A549 (cell line): ENCODE results near the gene HDAC1. TPM values are rescaled to one million over a fixed set of nuclear protein-coding genes. Genes with fewer than 3 reads are reported as not detected.

Experiments
- ATAC-seq, 2 experiments: fragments of 200-7000 bp in 1 of 2; fragments of >200 bp in 1 of 2; cut with Nextera tagmentation in 1 of 2; cut with Tn5 transposase in 1 of 2; 3 replicates each; pipeline versions ENCODE4 v1.8.0 to v1.9.1; 2018 to 2020; ENCODE audit warnings: mild to moderate bottlenecking in 1 of 2, moderate library complexity in 1 of 2
- CTCF ChIA-PET: fragments of 300-600 bp; sonication (Branson Sonifier 250); formaldehyde crosslinking; extraction: SDS; loops from one replicate; lab custom pipeline; 2021; ENCODE audit warnings: antibody characterized with exemption, inconsistent platforms; lab: Yijun Ruan, JAX
- POLR2A ChIA-PET: fragments of 350-600 bp; formaldehyde crosslinking; extraction: SDS; loops from one replicate; lab custom pipeline; 2021; ENCODE audit warnings: antibody characterized with exemption, inconsistent platforms; lab: Yijun Ruan, JAX
- DNase-seq, 2 experiments: peaks; one replicate each; pipeline versions ENCODE4 v3.0.0 to v3.0.0-alpha.2; 2011 to 2016; ENCODE audit warnings: low read depth in 1 of 2, low spot score in 1 of 2
- FAIRE-seq: peaks from 2 replicates; lab custom pipeline; 2011; peaks lifted over from hg19 to GRCh38; lab: Jason Lieb, UNC
- H3K27ac ChIP-seq, 2 experiments: fragments of >200 bp; sonication (Bioruptor Twin); formaldehyde crosslinking; 3 replicates each; pipeline ENCODE4 v1.5.1; 2016 to 2017
- H3K4me1 ChIP-seq: fragments of >200 bp; sonication (Bioruptor Twin); formaldehyde crosslinking; 3 replicates; pipeline ENCODE4 v1.6.1; 2016
- H3K4me2 ChIP-seq: fragments of >200 bp; sonication (Bioruptor Twin); formaldehyde crosslinking; 3 replicates; pipeline ENCODE4 v1.6.1; 2016
- H3K4me3 ChIP-seq: fragments of >200 bp; sonication (Bioruptor Twin); formaldehyde crosslinking; 3 replicates; pipeline ENCODE4 v1.5.1; 2016
- H3K9me3 ChIP-seq: fragments of >200 bp; sonication (Bioruptor Twin); formaldehyde crosslinking; 3 replicates; pipeline ENCODE4 v1.6.1; 2016
- ATOH8 ChIP-seq: fragments of 250-450 bp; sonication (Bioruptor Pico); IDR thresholded peaks from 2 replicates; pipeline ENCODE4 v1.5.0; 2020; ENCODE audit warnings: low read depth, mild to moderate bottlenecking, moderate library complexity
- CEBPB ChIP-seq, 2 experiments: fragments of >200 bp in 1 of 2; sonication (Bioruptor Twin) in 1 of 2; formaldehyde crosslinking in 1 of 2; IDR thresholded peaks; 2 replicates each; pipeline ENCODE4 v1.6.1; 2012 to 2016
- CHD2 ChIP-seq: fragments of 150-350 bp; IDR thresholded peaks from 2 replicates; pipeline ENCODE4 v1.6.1; 2014; ENCODE audit warnings: low read length; ENCODE audit not compliant: partially characterized antibody
- ELK1 ChIP-seq: fragments of 150-350 bp; IDR thresholded peaks from 2 replicates; pipeline ENCODE4 v1.6.1; 2014; ENCODE audit warnings: low read depth, mild to moderate bottlenecking, low read length
- HES2 ChIP-seq: fragments of >200 bp; sonication (Bioruptor Twin); formaldehyde crosslinking; IDR thresholded peaks from 2 replicates; pipeline ENCODE4 v1.6.1; 2016
- HOXB13 ChIP-seq: fragments of 250-450 bp; sonication (Bioruptor Pico); IDR thresholded peaks from 2 replicates; pipeline ENCODE4 v1.5.0; 2020; ENCODE audit warnings: low read depth, mild to moderate bottlenecking, moderate library complexity
- MAFK ChIP-seq: fragments of 450-650 bp; IDR thresholded peaks from 2 replicates; pipeline ENCODE4 v1.6.1; 2014; ENCODE audit not compliant: partially characterized antibody
- NR3C1 ChIP-seq: fragments of >200 bp; sonication (Bioruptor Twin); formaldehyde crosslinking; IDR thresholded peaks from 3 replicates; pipeline ENCODE4 v1.6.1; 2017
- PHF8 ChIP-seq: fragments of 200-600 bp; sonication (generic); IDR thresholded peaks from 2 replicates; pipeline ENCODE4 v1.6.1; 2016; ENCODE audit warnings: low read depth, mild to moderate bottlenecking, antibody characterized with exemption, moderate library complexity, borderline replicate concordance
- POLR2AphosphoS2 ChIP-seq: conservative IDR thresholded peaks from 2 replicates; pipeline ENCODE4 v1.6.1; 2012; ENCODE audit warnings: low read length, improper control_type of control experiment, inconsistent platforms
- ZFP36 ChIP-seq: fragments of 450-650 bp; IDR thresholded peaks from 2 replicates; pipeline ENCODE4 v1.6.1; 2014; ENCODE audit warnings: borderline replicate concordance; ENCODE audit not compliant: partially characterized antibody
- WGBS: methylation state at CpG from one replicate; pipeline ENCODE4 v1.1.6; 2017; ENCODE audit errors: missing lambda C conversion rate; 5-methylcytosine and 5-hydroxymethylcytosine counted together
- polyA plus RNA-seq, 4 experiments: library from polyadenylated mRNA; depleted of rRNA in 3 of 4; stranded (reverse); fragments of >200 nt; fragmentation: RNase III in 1 of 4; extraction: RNeasy Plus Mini Kit Qiagen cat#74134 plus additional on column Dnase treatment in 1 of 4; gene quantifications; 2 replicates in 3 of 4; 3 replicates in 1 of 4; pipeline ENCODE4 v1.2.3, GENCODE V29; 2011 to 2017
- TF ChIP-seq, protein P1 (sequence below): fragments of 200-600 bp; sonication (generic); IDR thresholded peaks from 2 replicates; pipeline ENCODE4 v1.6.1; 2016; ENCODE audit warnings: antibody characterized with exemption, mild to moderate bottlenecking, moderate library complexity
- TF ChIP-seq, protein P2 (sequence below): fragments of >200 bp; sonication (Bioruptor Twin); formaldehyde crosslinking; IDR thresholded peaks from 3 replicates; pipeline ENCODE4 v1.5.1; 2016
- TF ChIP-seq, protein P3 (sequence below): IDR thresholded peaks from 2 replicates; pipeline ENCODE4 v1.6.1; 2012

The HDAC1 gene
- polyA plus RNA-seq, 2 of the 4 experiments (the other 2 are of a cell fraction): 99.6 to 135 TPM

DNA sequence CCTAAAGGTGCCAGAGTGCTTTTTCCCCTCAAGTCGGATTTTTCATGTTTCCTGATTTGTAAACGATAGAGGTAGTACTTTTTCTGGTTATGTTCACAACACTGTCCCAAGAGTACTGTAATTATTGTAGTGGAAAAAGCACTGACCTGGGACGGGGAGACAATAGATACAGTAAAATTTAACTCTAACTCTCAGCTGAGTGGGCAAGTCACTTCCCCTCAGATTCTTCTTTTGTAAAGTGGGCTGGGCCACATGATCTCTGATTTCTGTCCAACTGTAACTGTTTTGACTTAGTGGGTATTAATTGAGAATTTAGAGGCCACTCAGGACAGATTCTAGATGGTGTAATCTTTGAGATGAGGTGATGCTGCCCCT is 25.0 kb downstream of the HDAC1 start (continued):
- TF ChIP-seq, protein P1, sequence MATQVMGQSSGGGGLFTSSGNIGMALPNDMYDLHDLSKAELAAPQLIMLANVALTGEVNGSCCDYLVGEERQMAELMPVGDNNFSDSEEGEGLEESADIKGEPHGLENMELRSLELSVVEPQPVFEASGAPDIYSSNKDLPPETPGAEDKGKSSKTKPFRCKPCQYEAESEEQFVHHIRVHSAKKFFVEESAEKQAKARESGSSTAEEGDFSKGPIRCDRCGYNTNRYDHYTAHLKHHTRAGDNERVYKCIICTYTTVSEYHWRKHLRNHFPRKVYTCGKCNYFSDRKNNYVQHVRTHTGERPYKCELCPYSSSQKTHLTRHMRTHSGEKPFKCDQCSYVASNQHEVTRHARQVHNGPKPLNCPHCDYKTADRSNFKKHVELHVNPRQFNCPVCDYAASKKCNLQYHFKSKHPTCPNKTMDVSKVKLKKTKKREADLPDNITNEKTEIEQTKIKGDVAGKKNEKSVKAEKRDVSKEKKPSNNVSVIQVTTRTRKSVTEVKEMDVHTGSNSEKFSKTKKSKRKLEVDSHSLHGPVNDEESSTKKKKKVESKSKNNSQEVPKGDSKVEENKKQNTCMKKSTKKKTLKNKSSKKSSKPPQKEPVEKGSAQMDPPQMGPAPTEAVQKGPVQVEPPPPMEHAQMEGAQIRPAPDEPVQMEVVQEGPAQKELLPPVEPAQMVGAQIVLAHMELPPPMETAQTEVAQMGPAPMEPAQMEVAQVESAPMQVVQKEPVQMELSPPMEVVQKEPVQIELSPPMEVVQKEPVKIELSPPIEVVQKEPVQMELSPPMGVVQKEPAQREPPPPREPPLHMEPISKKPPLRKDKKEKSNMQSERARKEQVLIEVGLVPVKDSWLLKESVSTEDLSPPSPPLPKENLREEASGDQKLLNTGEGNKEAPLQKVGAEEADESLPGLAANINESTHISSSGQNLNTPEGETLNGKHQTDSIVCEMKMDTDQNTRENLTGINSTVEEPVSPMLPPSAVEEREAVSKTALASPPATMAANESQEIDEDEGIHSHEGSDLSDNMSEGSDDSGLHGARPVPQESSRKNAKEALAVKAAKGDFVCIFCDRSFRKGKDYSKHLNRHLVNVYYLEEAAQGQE: no peak

DNA sequence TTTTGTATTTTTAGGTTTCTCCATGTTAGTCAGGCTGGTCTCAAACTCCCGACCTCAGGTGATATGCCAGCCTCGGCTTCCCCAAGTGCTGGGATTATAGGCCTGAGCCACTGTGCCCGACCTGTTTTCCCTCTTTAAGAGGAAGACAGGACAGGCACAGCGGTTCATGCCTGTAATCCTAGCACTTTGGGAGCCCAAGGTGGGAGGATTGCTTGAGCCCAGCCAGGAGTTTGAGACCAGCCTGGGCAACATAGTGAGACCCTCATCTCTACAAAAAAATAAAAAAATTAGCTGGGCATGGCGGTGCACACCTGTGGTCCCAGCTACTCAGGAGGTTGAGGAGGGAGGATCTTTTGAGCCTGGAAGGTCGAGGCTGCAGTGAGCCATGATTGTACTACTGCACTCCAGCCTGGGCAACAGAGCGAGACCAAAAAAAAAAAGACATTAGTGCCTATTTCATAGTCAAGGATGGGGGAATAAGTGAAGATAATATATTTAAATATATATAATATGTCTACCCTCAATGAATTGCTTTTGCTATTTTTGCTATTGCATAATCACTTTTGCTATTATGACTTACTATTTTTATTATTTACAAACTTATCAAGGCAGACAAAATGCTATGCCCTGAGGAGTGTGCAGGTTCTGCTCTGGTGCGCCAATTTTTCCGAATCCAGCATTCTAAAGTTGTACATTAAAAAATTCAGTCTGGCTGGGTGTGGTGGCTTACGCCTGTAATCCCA is 26.4 kb downstream of the HDAC1 start:
- Histone ChIP-seq H3K4me2 (no peak overlapping the region), H3K9me3 (no peaks in the 10 kb centered on the region), H3K4me1 (peaks cover 26% of the 10 kb centered on the region), H3K27ac (no peak overlapping the region), H3K4me3 (no peak overlapping the region)
- DNase-seq: no peak
- no peak for ATAC-seq
- CTCF ChIA-PET: interaction anchor here (0.7 to 4.0 kb wide), 10 partner anchors 10 to 102 kb away, joined by 3 to 30 read pairs (median 10); partner anchors contain the start of genes FAM167B, MARCKSL1 and TMEM234
- no peak for FAIRE-seq
- WGBS: 95% methylated on average over 10 of the region's 10 CpGs
- POLR2A ChIA-PET: no interaction called here
- TF ChIP-seq ZFP36 (no peak), ATOH8 (CRISPR knock-in tag) (no peak), NR3C1 (no peak), PHF8 (no peak), POLR2AphosphoS2 (no peak), HOXB13 (CRISPR knock-in tag) (no peak), MAFK (no peak), CEBPB (IDR thresholded peaks at IDR 0.05) (no peak), HES2 (no peak), CHD2 (no peak), ELK1 (no peak)
- TF ChIP-seq, protein P2, sequence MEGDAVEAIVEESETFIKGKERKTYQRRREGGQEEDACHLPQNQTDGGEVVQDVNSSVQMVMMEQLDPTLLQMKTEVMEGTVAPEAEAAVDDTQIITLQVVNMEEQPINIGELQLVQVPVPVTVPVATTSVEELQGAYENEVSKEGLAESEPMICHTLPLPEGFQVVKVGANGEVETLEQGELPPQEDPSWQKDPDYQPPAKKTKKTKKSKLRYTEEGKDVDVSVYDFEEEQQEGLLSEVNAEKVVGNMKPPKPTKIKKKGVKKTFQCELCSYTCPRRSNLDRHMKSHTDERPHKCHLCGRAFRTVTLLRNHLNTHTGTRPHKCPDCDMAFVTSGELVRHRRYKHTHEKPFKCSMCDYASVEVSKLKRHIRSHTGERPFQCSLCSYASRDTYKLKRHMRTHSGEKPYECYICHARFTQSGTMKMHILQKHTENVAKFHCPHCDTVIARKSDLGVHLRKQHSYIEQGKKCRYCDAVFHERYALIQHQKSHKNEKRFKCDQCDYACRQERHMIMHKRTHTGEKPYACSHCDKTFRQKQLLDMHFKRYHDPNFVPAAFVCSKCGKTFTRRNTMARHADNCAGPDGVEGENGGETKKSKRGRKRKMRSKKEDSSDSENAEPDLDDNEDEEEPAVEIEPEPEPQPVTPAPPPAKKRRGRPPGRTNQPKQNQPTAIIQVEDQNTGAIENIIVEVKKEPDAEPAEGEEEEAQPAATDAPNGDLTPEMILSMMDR: no peak
- TF ChIP-seq, protein P3, sequence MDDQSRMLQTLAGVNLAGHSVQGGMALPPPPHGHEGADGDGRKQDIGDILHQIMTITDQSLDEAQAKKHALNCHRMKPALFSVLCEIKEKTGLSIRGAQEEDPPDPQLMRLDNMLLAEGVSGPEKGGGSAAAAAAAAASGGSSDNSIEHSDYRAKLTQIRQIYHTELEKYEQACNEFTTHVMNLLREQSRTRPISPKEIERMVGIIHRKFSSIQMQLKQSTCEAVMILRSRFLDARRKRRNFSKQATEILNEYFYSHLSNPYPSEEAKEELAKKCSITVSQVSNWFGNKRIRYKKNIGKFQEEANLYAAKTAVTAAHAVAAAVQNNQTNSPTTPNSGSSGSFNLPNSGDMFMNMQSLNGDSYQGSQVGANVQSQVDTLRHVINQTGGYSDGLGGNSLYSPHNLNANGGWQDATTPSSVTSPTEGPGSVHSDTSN: no peak
